ENCODE data around the gene ADARB2. TPM values are rescaled to one million over a fixed set of nuclear protein-coding genes. Genes with fewer than 3 reads are reported as not detected.

Gene ADARB2
- polyA plus RNA-seq, 1 of the 3 experiments (the other 2 are of a cell fraction) = not detected

- CTCF ChIA-PET = interaction anchor here (0.7 to 0.9 kb wide), 2 partner anchors 10 to 177 kb away, joined by 3 read pairs; no protein-coding TSS in a partner anchor
- Histone ChIP-seq H3K4me3 (ENCODE audit: low read depth in 2 of 2, low read length in 1 of 2) (no peak overlapping the region), H3K36me3 (replicated peaks in 1 of 2; ENCODE audit: control insufficient read depth in 1 of 2, insufficient read depth in 2 of 2, low read length in 1 of 2) (no peaks in the 10 kb centered on the region), H3K27me3 (ENCODE audit: insufficient read depth) (no peaks in the 10 kb centered on the region), H3F3A (replicated peaks; ENCODE audit: insufficient read depth) (no peaks in the 10 kb centered on the region), H3K4me1 (ENCODE audit: control insufficient read depth in 1 of 2, insufficient read depth in 2 of 2, low read depth in 1 of 2, low read length in 1 of 2) (no peaks in the 10 kb centered on the region), H2AFZ (ENCODE audit: low read depth) (no peak overlapping the region), H3K9me3 (no peaks in the 10 kb centered on the region), H3K9me2 (no peaks in the 10 kb centered on the region), H3K79me2 (ENCODE audit: insufficient read depth) (no peaks in the 10 kb centered on the region), H3K9ac (no peak overlapping the region), H3K27ac (ENCODE audit: low read depth in 2 of 2, low read length in 1 of 2) (no peak overlapping the region), H3K4me2 (no peak overlapping the region), H4K20me1 (ENCODE audit: insufficient read depth) (no peaks in the 10 kb centered on the region)
- POLR2A ChIA-PET = no interaction called here
- DNase-seq = no peak
- TF ChIP-seq NFIC (IDR thresholded peaks at IDR 0.05; ENCODE audit: borderline replicate concordance) (no peak), MEF2A (IDR thresholded peaks at IDR 0.05; ENCODE audit: borderline replicate concordance, low read depth) (no peak), MXI1 (IDR thresholded peaks at IDR 0.05; ENCODE audit: low read depth, low read length) (no peak), CHD2 (IDR thresholded peaks at IDR 0.05; ENCODE audit: low read length, partially characterized antibody) (no peak)
- WGBS (ENCODE audit: low lambda C conversion rate) = 59% methylated on average over 1 of the region's 1 CpG
These were observed 139.8 kb downstream of the ADARB2 start for GRCh38 chr10:1597370-1598146.

- WGBS (ENCODE audit: low lambda C conversion rate) = 50% methylated on average over 16 of the region's 18 CpGs
- TF ChIP-seq POLR2AphosphoS5 (IDR thresholded peaks at IDR 0.05; ENCODE audit: low read depth, low read length) = no peak
- no peak for TF ChIP-seq REST (IDR thresholded peaks at IDR 0.05; ENCODE audit: low read depth, low read length)
- no peak for TF ChIP-seq TCF12 (IDR thresholded peaks at IDR 0.05)
- no peak for TF ChIP-seq USF2 (IDR thresholded peaks at IDR 0.05; ENCODE audit: borderline replicate concordance, low read depth, low read length)
- no peak for TF ChIP-seq EZH2phosphoT487 (IDR thresholded peaks at IDR 0.05; ENCODE audit: borderline replicate concordance, low read depth)
- TF ChIP-seq YY1 (IDR thresholded peaks at IDR 0.05; ENCODE audit: low read depth) = no peak
- TF ChIP-seq USF1 (IDR thresholded peaks at IDR 0.05; ENCODE audit: borderline replicate concordance, low read depth) = no peak
- TF ChIP-seq FOXJ3 (CRISPR knock-in tag; IDR thresholded peaks at IDR 0.05) = no peak
- TF ChIP-seq TAF1 (IDR thresholded peaks at IDR 0.05; ENCODE audit: borderline replicate concordance, low read depth, low read length) = no peak
- no peak for TF ChIP-seq GABPA (IDR thresholded peaks at IDR 0.05; ENCODE audit: low read depth)
- no peak for TF ChIP-seq IRF3 (IDR thresholded peaks at IDR 0.05; ENCODE audit: low read depth, low read length)
- no peak for TF ChIP-seq CTCF (IDR thresholded peaks at IDR 0.05)
- no peak for TF ChIP-seq SMC3 (IDR thresholded peaks at IDR 0.05; ENCODE audit: low read depth, low read length)
- no peak for TF ChIP-seq GATA2 (CRISPR knock-in tag; IDR thresholded peaks at IDR 0.05)
These were observed 140.7 kb downstream of the ADARB2 start for GRCh38 chr10:1596482-1597099.

More at GRCh38 chr10:1596482-1597099, 140.7 kb downstream of the ADARB2 start:
- ChIA-PET CTCF (interaction anchor here (0.7 kb wide), 1 partner anchor 264 kb away, joined by 3 read pairs; no protein-coding TSS in a partner anchor), POLR2A (no interaction called here)
- Histone ChIP-seq H3K9ac (no peak overlapping the region), H2AFZ (ENCODE audit: low read depth) (no peak overlapping the region), H3F3A (replicated peaks; ENCODE audit: insufficient read depth) (no peaks in the 10 kb centered on the region), H3K9me3 (no peaks in the 10 kb centered on the region), H3K27me3 (ENCODE audit: insufficient read depth) (no peaks in the 10 kb centered on the region), H3K4me1 (ENCODE audit: control insufficient read depth in 1 of 2, insufficient read depth in 2 of 2, low read depth in 1 of 2, low read length in 1 of 2) (no peaks in the 10 kb centered on the region), H3K9me2 (no peaks in the 10 kb centered on the region), H3K4me2 (no peak overlapping the region), H3K27ac (ENCODE audit: low read depth in 2 of 2, low read length in 1 of 2) (no peak overlapping the region), H3K4me3 (ENCODE audit: low read depth in 2 of 2, low read length in 1 of 2) (no peak overlapping the region), H4K20me1 (ENCODE audit: insufficient read depth) (no peaks in the 10 kb centered on the region), H3K36me3 (replicated peaks in 1 of 2; ENCODE audit: control insufficient read depth in 1 of 2, insufficient read depth in 2 of 2, low read length in 1 of 2) (no peaks in the 10 kb centered on the region), H3K79me2 (ENCODE audit: insufficient read depth) (no peaks in the 10 kb centered on the region)
- no peak for DNase-seq
